ENCODE data around the gene FMN1.

- TF ChIP-seq CTCF (IDR thresholded peaks at IDR 0.05) (no peak), POLR2AphosphoS5 (IDR thresholded peaks at IDR 0.05) (no peak)
These were observed 166.0 kb downstream of the FMN1 start for GRCh38 chr15:33028495-33028894.

All from upper lobe of left lung (tissue), 4 donors.